Astrocyte (in vitro differentiated cells and primary cell): ENCODE data around the gene PITPNM3. TPM values are rescaled to one million over a fixed set of nuclear protein-coding genes. Genes with fewer than 3 reads are reported as not detected.

Source experiments
- DNase-seq: peaks from one replicate; pipeline ENCODE4 v3.0.0-alpha.2; 2010; ENCODE audit warnings: low read depth
- FAIRE-seq: peaks from 2 replicates; lab custom pipeline; 2011; peaks lifted over from hg19 to GRCh38; lab: Jason Lieb, UNC
- H2AFZ ChIP-seq: 2 replicates; pipeline ENCODE4 v1.6.0; 2012; ENCODE audit warnings: low read depth, low read length, inconsistent platforms
- H3K27ac ChIP-seq: 2 replicates; pipeline ENCODE4 v1.5.1; 2011; ENCODE audit warnings: low read depth, low read length, inconsistent platforms
- H3K27me3 ChIP-seq: 2 replicates; pipeline ENCODE4 v1.6.0; 2011; ENCODE audit warnings: low read length, inconsistent platforms; ENCODE audit not compliant: insufficient read depth
- H3K36me3 ChIP-seq: 2 replicates; pipeline ENCODE4 v1.5.1; 2011; ENCODE audit warnings: low read length, inconsistent platforms; ENCODE audit not compliant: insufficient read depth
- H3K4me1 ChIP-seq: 2 replicates; pipeline ENCODE4 v1.5.1; 2011; ENCODE audit warnings: low read length, inconsistent platforms; ENCODE audit not compliant: insufficient read depth
- H3K4me2 ChIP-seq: 2 replicates; pipeline ENCODE4 v1.6.0; 2012; ENCODE audit warnings: low read length, inconsistent platforms
- H3K4me3 ChIP-seq: 2 replicates; pipeline ENCODE4 v1.5.1; 2011; ENCODE audit warnings: low read depth, mild to moderate bottlenecking, low read length, inconsistent platforms; ENCODE audit not compliant: insufficient read depth
- H3K79me2 ChIP-seq: 2 replicates; pipeline ENCODE4 v1.6.0; 2012; ENCODE audit warnings: mild to moderate bottlenecking, low read length, inconsistent platforms; ENCODE audit not compliant: insufficient read depth
- H3K9ac ChIP-seq: 2 replicates; pipeline ENCODE4 v1.6.0; 2012; ENCODE audit warnings: mild to moderate bottlenecking, low read length, inconsistent platforms
- H3K9me3 ChIP-seq: 2 replicates; pipeline ENCODE4 v1.5.1; 2012; ENCODE audit warnings: low read depth, mild to moderate bottlenecking, low read length, inconsistent platforms; ENCODE audit not compliant: insufficient read depth
- H4K20me1 ChIP-seq: 2 replicates; pipeline ENCODE4 v1.6.0; 2012; ENCODE audit warnings: low read length, inconsistent platforms; ENCODE audit not compliant: insufficient read depth
- H3K27ac Mint-ChIP-seq: one replicate; pipeline ENCODE4 v1.8.0; 2021; ENCODE audit warnings: mild to moderate bottlenecking, mixed read lengths; ENCODE audit not compliant: unreplicated experiment
- H3K27me3 Mint-ChIP-seq: one replicate; pipeline ENCODE4 v1.8.0; 2021; ENCODE audit warnings: low read depth, mixed read lengths; ENCODE audit not compliant: unreplicated experiment
- H3K36me3 Mint-ChIP-seq: one replicate; pipeline ENCODE4 v1.8.0; 2021; ENCODE audit warnings: low read depth, mixed read lengths; ENCODE audit not compliant: unreplicated experiment
- H3K4me1 Mint-ChIP-seq: one replicate; pipeline ENCODE4 v1.8.0; 2021; ENCODE audit warnings: low read depth, mixed read lengths; ENCODE audit not compliant: unreplicated experiment
- H3K4me3 Mint-ChIP-seq: one replicate; pipeline ENCODE4 v1.8.0; 2021; ENCODE audit warnings: mild to moderate bottlenecking, moderate library complexity, mixed read lengths; ENCODE audit not compliant: unreplicated experiment
- H3K9me3 Mint-ChIP-seq: one replicate; pipeline ENCODE4 v1.8.0; 2021; ENCODE audit warnings: mild to moderate bottlenecking, mixed read lengths; ENCODE audit not compliant: unreplicated experiment
- EZH2 ChIP-seq: IDR thresholded peaks from 2 replicates; pipeline ENCODE4 v1.6.1; 2012; ENCODE audit warnings: mild to moderate bottlenecking, low read length, inconsistent platforms; ENCODE audit not compliant: insufficient read depth
- total RNA-seq: library from RNA; stranded (reverse); gene quantifications from 2 replicates; pipeline ENCODE4 v1.2.1, GENCODE V29; 2021
- TF ChIP-seq, protein P1 (sequence below): IDR thresholded peaks from 2 replicates; pipeline ENCODE4 v1.5.1; 2011; ENCODE audit warnings: low read depth, mild to moderate bottlenecking, inconsistent platforms, low read length, moderate library complexity; ENCODE audit not compliant: insufficient read depth

Gene PITPNM3
- total RNA-seq, 1 donor from 2014 or later: 1.3 TPM

GRCh38 chr17:6449307-6449706 is 107.0 kb downstream of the PITPNM3 start:
- Mint-ChIP-seq H3K36me3 (no peaks in the 10 kb centered on the region), H3K9me3 (peaks cover 2% of the 10 kb centered on the region), H3K27ac (no peak overlapping the region), H3K4me1 (peaks cover 2% of the 10 kb centered on the region), H3K4me3 (no peak overlapping the region), H3K27me3 (peaks cover 65% of the 10 kb centered on the region)
- TF ChIP-seq, protein P1, sequence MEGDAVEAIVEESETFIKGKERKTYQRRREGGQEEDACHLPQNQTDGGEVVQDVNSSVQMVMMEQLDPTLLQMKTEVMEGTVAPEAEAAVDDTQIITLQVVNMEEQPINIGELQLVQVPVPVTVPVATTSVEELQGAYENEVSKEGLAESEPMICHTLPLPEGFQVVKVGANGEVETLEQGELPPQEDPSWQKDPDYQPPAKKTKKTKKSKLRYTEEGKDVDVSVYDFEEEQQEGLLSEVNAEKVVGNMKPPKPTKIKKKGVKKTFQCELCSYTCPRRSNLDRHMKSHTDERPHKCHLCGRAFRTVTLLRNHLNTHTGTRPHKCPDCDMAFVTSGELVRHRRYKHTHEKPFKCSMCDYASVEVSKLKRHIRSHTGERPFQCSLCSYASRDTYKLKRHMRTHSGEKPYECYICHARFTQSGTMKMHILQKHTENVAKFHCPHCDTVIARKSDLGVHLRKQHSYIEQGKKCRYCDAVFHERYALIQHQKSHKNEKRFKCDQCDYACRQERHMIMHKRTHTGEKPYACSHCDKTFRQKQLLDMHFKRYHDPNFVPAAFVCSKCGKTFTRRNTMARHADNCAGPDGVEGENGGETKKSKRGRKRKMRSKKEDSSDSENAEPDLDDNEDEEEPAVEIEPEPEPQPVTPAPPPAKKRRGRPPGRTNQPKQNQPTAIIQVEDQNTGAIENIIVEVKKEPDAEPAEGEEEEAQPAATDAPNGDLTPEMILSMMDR: no peak
- TF ChIP-seq EZH2: no peak
- no peaks in the 10 kb centered on the region for H3K27me3 ChIP-seq
- no peak overlapping the region for H3K4me3 ChIP-seq
- H3K79me2 ChIP-seq: peaks cover 10% of the 10 kb centered on the region
- H3K4me2 ChIP-seq: no peak overlapping the region
- H3K36me3 ChIP-seq: peaks cover 5% of the 10 kb centered on the region
- H4K20me1 ChIP-seq: no peaks in the 10 kb centered on the region
- no peak overlapping the region for H3K9ac ChIP-seq
- FAIRE-seq (no peak), DNase-seq (no peak)
- H3K9me3 ChIP-seq: no peaks in the 10 kb centered on the region
- no peak overlapping the region for H2AFZ ChIP-seq
- H3K4me1 ChIP-seq: peaks cover 10% of the 10 kb centered on the region
- H3K27ac ChIP-seq: no peak overlapping the region

GRCh38 chr17:6448473-6448872 is 107.9 kb downstream of the PITPNM3 start:
- H3K79me2 ChIP-seq: peaks cover 10% of the 10 kb centered on the region
- H4K20me1 ChIP-seq: no peaks in the 10 kb centered on the region
- H3K9ac ChIP-seq: no peak overlapping the region
- Mint-ChIP-seq H3K27me3 (peaks cover 59% of the 10 kb centered on the region), H3K9me3 (peaks cover 2% of the 10 kb centered on the region), H3K4me1 (peaks cover 2% of the 10 kb centered on the region), H3K4me3 (no peak overlapping the region), H3K36me3 (no peaks in the 10 kb centered on the region), H3K27ac (no peak overlapping the region)
- FAIRE-seq (no peak), DNase-seq (no peak)
- H3K4me1 ChIP-seq: peaks cover 10% of the 10 kb centered on the region
- no peaks in the 10 kb centered on the region for H3K27me3 ChIP-seq
- H3K4me3 ChIP-seq: no peak overlapping the region
- H3K4me2 ChIP-seq: no peak overlapping the region
- no peaks in the 10 kb centered on the region for H3K9me3 ChIP-seq
- no peak for TF ChIP-seq EZH2
- TF ChIP-seq, protein P1: no peak
- peaks cover 5% of the 10 kb centered on the region for H3K36me3 ChIP-seq
- no peak overlapping the region for H3K27ac ChIP-seq
- H2AFZ ChIP-seq: no peak overlapping the region

GRCh38 chr17:6446516-6447100 is 109.7 kb downstream of the PITPNM3 start:
- H3K4me1 Mint-ChIP-seq: peaks cover 2% of the 10 kb centered on the region
- no peak overlapping the region for H3K4me3 Mint-ChIP-seq

More at GRCh38 chr17:6446516-6447100, 109.7 kb downstream of the PITPNM3 start:
- TF ChIP-seq EZH2: no peak
- TF ChIP-seq, protein P1: no peak
- Histone ChIP-seq H3K9ac (no peak overlapping the region), H3K4me1 (peaks cover 14% of the 10 kb centered on the region), H3K79me2 (peaks cover 10% of the 10 kb centered on the region), H4K20me1 (no peaks in the 10 kb centered on the region), H3K27me3 (no peaks in the 10 kb centered on the region), H3K9me3 (no peaks in the 10 kb centered on the region), H3K4me3 (no peak overlapping the region), H3K36me3 (peaks cover 5% of the 10 kb centered on the region), H3K4me2 (peak overlapping the region; percentile 3), H3K27ac (no peak overlapping the region), H2AFZ (no peak overlapping the region)
- no peak overlapping the region for H3K27ac Mint-ChIP-seq
- FAIRE-seq (no peak), DNase-seq (no peak)
- peaks cover 2% of the 10 kb centered on the region for H3K9me3 Mint-ChIP-seq
- H3K27me3 Mint-ChIP-seq: peaks cover 46% of the 10 kb centered on the region
- H3K36me3 Mint-ChIP-seq: no peaks in the 10 kb centered on the region
